Kidney epithelial cell (primary cell): Measurements from ENCODE around the gene IGSF22. TPM values are rescaled to one million over a fixed set of nuclear protein-coding genes. Genes with fewer than 3 reads are reported as not detected.
"Not testable (repeated sequence)": the region's sequence is repeated elsewhere in the genome, so short reads cannot be mapped to it uniquely, and the experiment has no call there.

Experiments
- DNase-seq: peaks from one replicate; pipeline ENCODE4 v3.0.0-alpha.2; 2010; ENCODE audit warnings: low read depth
- H3K27me3 ChIP-seq: 2 replicates; pipeline ENCODE4 v1.6.0; 2011; ENCODE audit warnings: low read length; ENCODE audit not compliant: control insufficient read depth, insufficient read depth
- H3K36me3 ChIP-seq: 2 replicates; pipeline ENCODE4 v1.5.1; 2011; ENCODE audit warnings: low read length; ENCODE audit not compliant: control insufficient read depth, insufficient read depth
- H3K4me3 ChIP-seq: 2 replicates; pipeline ENCODE4 v1.5.1; 2011; ENCODE audit warnings: low read depth, mild to moderate bottlenecking, control low read depth, low read length
- total RNA-seq: library from RNA; depleted of rRNA; stranded (reverse); fragments of >200 nt; gene quantifications from 2 replicates; pipeline ENCODE4 v1.2.3, GENCODE V29; 2015
- TF ChIP-seq, protein P1 (sequence below): IDR thresholded peaks from 2 replicates; pipeline ENCODE4 v1.5.1; 2011; ENCODE audit warnings: mild to moderate bottlenecking, moderate library complexity, low read length, control low read depth, inconsistent platforms; ENCODE audit not compliant: insufficient read depth, poor library complexity, severe bottlenecking

The IGSF22 gene
- total RNA-seq, 1 donor from 2014 or later = 0.04 TPM

DNA sequence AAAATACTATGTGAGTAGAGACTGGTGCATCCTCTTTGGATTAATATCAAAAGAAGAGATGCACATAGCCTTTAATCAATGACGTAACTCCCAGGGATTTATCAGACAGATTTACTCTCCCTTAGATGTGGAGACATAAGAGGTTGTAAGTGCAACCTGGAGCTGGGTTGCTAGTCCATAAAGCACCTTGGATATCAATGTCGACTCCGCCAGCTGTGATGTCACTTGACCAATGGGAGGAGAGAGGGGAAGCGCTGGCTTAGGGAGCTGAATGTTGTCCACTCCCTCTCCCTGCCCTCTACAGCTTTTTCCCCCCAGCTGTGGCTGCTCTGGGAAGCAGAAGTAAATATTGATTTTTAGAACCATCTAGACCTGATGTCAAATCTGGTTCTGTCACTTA, 56.3 kb downstream of the IGSF22 start:
- Histone ChIP-seq H3K36me3 (no peaks in the 10 kb centered on the region), H3K27me3 (no peaks in the 10 kb centered on the region), H3K4me3 (no peak overlapping the region)
- TF ChIP-seq, protein P1, sequence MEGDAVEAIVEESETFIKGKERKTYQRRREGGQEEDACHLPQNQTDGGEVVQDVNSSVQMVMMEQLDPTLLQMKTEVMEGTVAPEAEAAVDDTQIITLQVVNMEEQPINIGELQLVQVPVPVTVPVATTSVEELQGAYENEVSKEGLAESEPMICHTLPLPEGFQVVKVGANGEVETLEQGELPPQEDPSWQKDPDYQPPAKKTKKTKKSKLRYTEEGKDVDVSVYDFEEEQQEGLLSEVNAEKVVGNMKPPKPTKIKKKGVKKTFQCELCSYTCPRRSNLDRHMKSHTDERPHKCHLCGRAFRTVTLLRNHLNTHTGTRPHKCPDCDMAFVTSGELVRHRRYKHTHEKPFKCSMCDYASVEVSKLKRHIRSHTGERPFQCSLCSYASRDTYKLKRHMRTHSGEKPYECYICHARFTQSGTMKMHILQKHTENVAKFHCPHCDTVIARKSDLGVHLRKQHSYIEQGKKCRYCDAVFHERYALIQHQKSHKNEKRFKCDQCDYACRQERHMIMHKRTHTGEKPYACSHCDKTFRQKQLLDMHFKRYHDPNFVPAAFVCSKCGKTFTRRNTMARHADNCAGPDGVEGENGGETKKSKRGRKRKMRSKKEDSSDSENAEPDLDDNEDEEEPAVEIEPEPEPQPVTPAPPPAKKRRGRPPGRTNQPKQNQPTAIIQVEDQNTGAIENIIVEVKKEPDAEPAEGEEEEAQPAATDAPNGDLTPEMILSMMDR = no peak
- DNase-seq = no peak

DNA sequence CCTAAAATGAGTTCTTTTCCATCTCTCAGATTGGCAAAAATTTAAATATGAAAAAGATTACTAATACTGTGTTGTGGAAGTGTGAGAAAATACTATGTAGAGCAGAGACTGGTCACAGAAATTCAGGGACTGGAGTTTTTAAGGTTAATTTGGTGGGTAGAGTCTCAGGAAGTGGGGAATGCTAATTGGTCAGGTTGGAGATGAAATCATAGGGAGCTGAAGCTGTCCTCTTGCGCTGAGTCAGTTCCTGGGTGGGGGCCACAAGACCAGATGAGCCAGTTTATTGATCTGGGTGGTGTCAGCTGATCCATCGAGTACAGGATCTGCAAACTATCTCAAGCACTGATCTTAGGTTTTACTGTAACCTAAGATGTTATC, 56.8 kb downstream of the IGSF22 start:
- TF ChIP-seq, protein P1 = no peak
- Histone ChIP-seq H3K4me3 (no peak overlapping the region), H3K27me3 (no peaks in the 10 kb centered on the region), H3K36me3 (no peaks in the 10 kb centered on the region)
- DNase-seq = no peak

DNA sequence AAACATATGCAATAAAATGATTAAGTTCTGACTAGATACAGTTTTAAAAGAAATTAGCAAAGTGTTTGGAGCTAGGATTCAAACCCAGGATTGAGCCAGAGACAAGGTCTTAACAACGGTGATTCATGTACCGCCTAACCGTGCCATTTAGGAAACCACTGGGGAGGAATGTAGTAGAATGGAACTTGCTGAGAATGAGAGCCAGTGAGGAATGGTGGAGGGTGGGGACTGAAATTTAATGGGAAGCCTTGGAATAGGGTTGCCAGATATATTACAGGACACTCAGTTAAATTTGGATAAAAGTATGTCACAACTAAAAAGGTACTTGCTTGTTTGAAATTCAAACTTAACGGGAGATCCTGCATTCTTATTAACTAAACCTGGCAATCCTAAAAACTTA, 57.9 kb downstream of the IGSF22 start:
- Histone ChIP-seq H3K36me3 (no peaks in the 10 kb centered on the region), H3K4me3 (no peak overlapping the region), H3K27me3 (no peaks in the 10 kb centered on the region)
- TF ChIP-seq, protein P1 = no peak
- no peak for DNase-seq

DNA sequence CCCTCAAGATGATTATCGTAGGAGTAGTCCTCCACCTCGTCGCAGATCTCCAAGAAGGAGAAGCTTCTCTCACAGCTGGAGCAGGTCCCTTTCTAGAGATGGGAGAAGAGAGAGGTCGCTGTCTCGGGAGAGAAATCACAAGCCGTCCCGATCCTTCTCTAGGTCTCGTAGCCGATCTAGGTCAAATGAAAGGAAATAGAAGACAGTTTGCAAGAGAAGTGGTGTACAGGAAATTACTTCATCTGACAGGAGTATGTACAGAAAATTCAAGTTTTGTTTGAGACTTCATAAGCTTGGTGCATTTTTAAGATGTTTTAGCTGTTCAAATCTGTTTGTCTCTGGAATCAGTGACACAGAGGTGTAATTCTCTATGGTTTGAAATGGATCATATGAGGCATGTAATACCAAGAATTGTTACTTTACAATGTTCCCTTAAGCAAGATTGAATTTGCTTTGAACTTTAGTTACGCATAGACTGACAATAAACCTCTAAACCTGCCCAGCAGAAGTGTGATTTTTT, 60.6 kb downstream of the IGSF22 start:
- not testable (repeated sequence) for H3K27me3 ChIP-seq, DNase-seq, H3K36me3 ChIP-seq, H3K4me3 ChIP-seq

DNA sequence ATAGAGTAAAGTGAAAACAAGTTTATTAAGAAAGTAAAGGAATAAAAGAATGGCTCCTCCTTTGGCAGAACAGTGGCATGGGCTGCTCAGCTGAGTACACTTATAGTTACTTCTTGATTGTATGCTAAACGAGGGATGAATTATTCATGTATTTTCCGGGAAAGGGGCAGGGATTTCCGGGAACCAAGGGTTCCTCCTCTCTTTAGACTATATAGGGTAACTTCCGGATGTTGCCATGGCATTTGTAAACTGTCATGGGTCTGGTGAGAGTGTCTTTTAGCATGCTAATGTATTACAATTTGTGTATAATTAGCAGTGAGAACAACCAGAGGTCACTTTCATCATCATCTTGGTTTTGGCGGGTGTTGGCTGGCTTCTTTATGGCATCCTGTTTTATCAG, 68.3 kb downstream of the IGSF22 start:
- TF ChIP-seq, protein P1 = no peak
- Histone ChIP-seq H3K4me3 (no peak overlapping the region), H3K36me3 (no peaks in the 10 kb centered on the region), H3K27me3 (no peaks in the 10 kb centered on the region)
- DNase-seq = no peak

Other genes with a start within 250 kb of the IGSF22 start
- 131 and 180 TPM in 2 replicates for gene TSG101, start 199.2 kb downstream of the IGSF22 start, total RNA-seq
- 42.0 and 43.5 TPM in 2 replicates for gene UEVLD, start 137.5 kb downstream of the IGSF22 start, total RNA-seq
- 7.4 TPM in 1 of 2 replicates, not detected in the other for gene MISFA, start 126.4 kb downstream of the IGSF22 start, total RNA-seq
- gene SPTY2D1, start 91.8 kb downstream of the IGSF22 start, total RNA-seq = 17.0 and 18.1 TPM in 2 replicates
- 3.1 and 5.0 TPM in 2 replicates for gene TMEM86A, start 27.4 kb downstream of the IGSF22 start, total RNA-seq
- 0.07 TPM in 1 of 2 replicates, not detected in the other for gene PTPN5, start 65.6 kb upstream of the IGSF22 start, total RNA-seq
- not detected in 2 replicates for gene MRGPRX1, start 213.2 kb upstream of the IGSF22 start, total RNA-seq